ENCODE measurements around the gene GHRHR. TPM values are rescaled to one million over a fixed set of nuclear protein-coding genes. Genes with fewer than 3 reads are reported as not detected.

Gene GHRHR
- polyA plus RNA-seq, 1 donor from 2014 or later: not detected

DNA sequence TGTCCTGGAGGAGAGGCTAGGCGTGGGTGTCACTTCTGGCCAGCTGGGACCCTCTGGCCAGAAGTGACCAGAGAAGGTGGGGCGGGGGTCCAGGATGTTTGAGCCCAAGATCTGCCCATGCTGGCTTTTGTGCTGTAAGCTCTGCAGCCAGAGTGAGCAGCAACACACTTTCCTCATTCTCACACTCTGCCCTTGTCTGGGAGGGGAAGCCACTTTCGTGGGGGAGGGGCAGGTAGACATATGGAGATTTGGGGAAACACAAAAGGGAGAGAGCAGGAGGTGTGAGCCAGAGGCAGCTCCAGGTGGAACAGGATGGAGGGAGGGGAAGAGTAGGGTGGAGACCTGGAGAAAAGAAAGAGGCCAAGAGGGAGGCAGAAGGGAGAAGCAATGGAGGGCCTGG is 56.9 kb downstream of the GHRHR start:
- Histone ChIP-seq H3K4me2 (ENCODE audit: low read length) (no peak overlapping the region), H3K9me2 (ENCODE audit: insufficient read depth, low read length) (no peaks in the 10 kb centered on the region), H3K36me3 (ENCODE audit: insufficient read depth, low read length) (no peaks in the 10 kb centered on the region), H2AFZ (ENCODE audit: low read depth, low read length) (no peak overlapping the region), H3F3A (ENCODE audit: insufficient read depth, low read length, poor library complexity, severe bottlenecking) (no peaks in the 10 kb centered on the region), H4K20me1 (ENCODE audit: insufficient read depth) (no peaks in the 10 kb centered on the region), H3K27ac (ENCODE audit: low read length) (no peak overlapping the region), H3K79me2 (replicated peaks; ENCODE audit: insufficient read depth, low read length) (no peaks in the 10 kb centered on the region), H3K9me3 (ENCODE audit: low read length) (no peaks in the 10 kb centered on the region), H3K9ac (ENCODE audit: low read length) (no peak overlapping the region), H3K27me3 (ENCODE audit: insufficient read depth, low read depth, low read length) (no peaks in the 10 kb centered on the region), H3K4me3 (ENCODE audit: low read length) (no peak overlapping the region)
- TF ChIP-seq MXI1 (conservative IDR thresholded peaks at IDR 0.05; ENCODE audit: poor library complexity, severe bottlenecking): no peak
- TF ChIP-seq, protein P1, sequence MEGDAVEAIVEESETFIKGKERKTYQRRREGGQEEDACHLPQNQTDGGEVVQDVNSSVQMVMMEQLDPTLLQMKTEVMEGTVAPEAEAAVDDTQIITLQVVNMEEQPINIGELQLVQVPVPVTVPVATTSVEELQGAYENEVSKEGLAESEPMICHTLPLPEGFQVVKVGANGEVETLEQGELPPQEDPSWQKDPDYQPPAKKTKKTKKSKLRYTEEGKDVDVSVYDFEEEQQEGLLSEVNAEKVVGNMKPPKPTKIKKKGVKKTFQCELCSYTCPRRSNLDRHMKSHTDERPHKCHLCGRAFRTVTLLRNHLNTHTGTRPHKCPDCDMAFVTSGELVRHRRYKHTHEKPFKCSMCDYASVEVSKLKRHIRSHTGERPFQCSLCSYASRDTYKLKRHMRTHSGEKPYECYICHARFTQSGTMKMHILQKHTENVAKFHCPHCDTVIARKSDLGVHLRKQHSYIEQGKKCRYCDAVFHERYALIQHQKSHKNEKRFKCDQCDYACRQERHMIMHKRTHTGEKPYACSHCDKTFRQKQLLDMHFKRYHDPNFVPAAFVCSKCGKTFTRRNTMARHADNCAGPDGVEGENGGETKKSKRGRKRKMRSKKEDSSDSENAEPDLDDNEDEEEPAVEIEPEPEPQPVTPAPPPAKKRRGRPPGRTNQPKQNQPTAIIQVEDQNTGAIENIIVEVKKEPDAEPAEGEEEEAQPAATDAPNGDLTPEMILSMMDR (IDR thresholded peaks at IDR 0.05; ENCODE audit: poor library complexity, severe bottlenecking): no peak
- no peak for TF ChIP-seq EP300 (conservative IDR thresholded peaks at IDR 0.05; ENCODE audit: poor library complexity, severe bottlenecking)
- no peak for TF ChIP-seq POLR2AphosphoS5 (IDR thresholded peaks at IDR 0.05)
- TF ChIP-seq SMC3 (conservative IDR thresholded peaks at IDR 0.05; ENCODE audit: poor library complexity): no peak
- TF ChIP-seq TAF1 (IDR thresholded peaks at IDR 0.05; ENCODE audit: low read depth): no peak
- TF ChIP-seq RAD21 (conservative IDR thresholded peaks at IDR 0.05): no peak
- TF ChIP-seq REST (IDR thresholded peaks at IDR 0.05; ENCODE audit: borderline replicate concordance): no peak
- no peak for TF ChIP-seq EZH2 (IDR thresholded peaks at IDR 0.05; ENCODE audit: borderline replicate concordance, insufficient read depth, low read length, poor library complexity, severe bottlenecking)

- Histone ChIP-seq H2AFZ (ENCODE audit: low read depth, low read length) (no peak overlapping the region), H3K79me2 (replicated peaks; ENCODE audit: insufficient read depth, low read length) (no peaks in the 10 kb centered on the region), H3K4me3 (ENCODE audit: low read length) (no peak overlapping the region), H3K9me2 (ENCODE audit: insufficient read depth, low read length) (no peaks in the 10 kb centered on the region), H3K4me2 (ENCODE audit: low read length) (no peak overlapping the region), H3K9me3 (ENCODE audit: low read length) (no peaks in the 10 kb centered on the region), H3K36me3 (ENCODE audit: insufficient read depth, low read length) (no peaks in the 10 kb centered on the region), H3K9ac (ENCODE audit: low read length) (peak overlapping the region; percentile 10), H3K27me3 (ENCODE audit: insufficient read depth, low read depth, low read length) (no peaks in the 10 kb centered on the region), H3K27ac (ENCODE audit: low read length) (peak overlapping the region; percentile 63), H4K20me1 (ENCODE audit: insufficient read depth) (no peaks in the 10 kb centered on the region), H3F3A (ENCODE audit: insufficient read depth, low read length, poor library complexity, severe bottlenecking) (no peaks in the 10 kb centered on the region)
- peak; percentile 42 for TF ChIP-seq REST (IDR thresholded peaks at IDR 0.05; ENCODE audit: borderline replicate concordance)
- TF ChIP-seq POLR2AphosphoS5 (IDR thresholded peaks at IDR 0.05): peak; percentile 73
- peak; percentile 18 for TF ChIP-seq RAD21 (conservative IDR thresholded peaks at IDR 0.05)
- TF ChIP-seq, protein P1 (IDR thresholded peaks at IDR 0.05; ENCODE audit: poor library complexity, severe bottlenecking): no peak
- no peak for TF ChIP-seq EZH2 (IDR thresholded peaks at IDR 0.05; ENCODE audit: borderline replicate concordance, insufficient read depth, low read length, poor library complexity, severe bottlenecking)
- no peak for TF ChIP-seq TAF1 (IDR thresholded peaks at IDR 0.05; ENCODE audit: low read depth)
- TF ChIP-seq SMC3 (conservative IDR thresholded peaks at IDR 0.05; ENCODE audit: poor library complexity): no peak
- TF ChIP-seq EP300 (conservative IDR thresholded peaks at IDR 0.05; ENCODE audit: poor library complexity, severe bottlenecking): peak; percentile 53
- peak; percentile 34 for TF ChIP-seq MXI1 (conservative IDR thresholded peaks at IDR 0.05; ENCODE audit: poor library complexity, severe bottlenecking)
Observed at GRCh38 chr7:31022117-31022516, 58.4 kb downstream of the GHRHR start.

Data from neural cell (in vitro differentiated cells).